A549 (cell line): ENCODE results near the gene TAF4.

Experiments
- HDAC2 ChIP-seq: fragments of 200-600 bp; sonication (generic); IDR thresholded peaks from 2 replicates; pipeline ENCODE4 v1.6.1; 2016
- MAZ ChIP-seq: fragments of 150-350 bp; IDR thresholded peaks from 2 replicates; pipeline ENCODE4 v1.6.1; 2014; ENCODE audit warnings: antibody characterized with exemption, low read depth, low read length, borderline replicate concordance
- MYC ChIP-seq: IDR thresholded peaks from 2 replicates; pipeline ENCODE4 v1.6.1; 2012; ENCODE audit warnings: mild to moderate bottlenecking, inconsistent platforms, low read length, improper control_type of control experiment, borderline replicate concordance
- NR3C1 ChIP-seq: fragments of >200 bp; sonication (Bioruptor Twin); formaldehyde crosslinking; IDR thresholded peaks from 3 replicates; pipeline ENCODE4 v1.6.1; 2017
- POLR2A ChIP-seq: IDR thresholded peaks from 2 replicates; pipeline ENCODE4 v1.6.1; 2012; ENCODE audit warnings: mild to moderate bottlenecking, low read length
- RCOR1 ChIP-seq: fragments of 150-350 bp; IDR thresholded peaks from 2 replicates; pipeline ENCODE4 v1.6.1; 2014; ENCODE audit warnings: antibody characterized with exemption, low read length, low read depth
- SMC3 ChIP-seq: fragments of >200 bp; sonication (Bioruptor Twin); formaldehyde crosslinking; IDR thresholded peaks from 3 replicates; pipeline ENCODE4 v1.6.1; 2018; ENCODE audit warnings: inconsistent platforms
- TF ChIP-seq, protein P1 (sequence below): fragments of 200-600 bp; sonication (generic); IDR thresholded peaks from 2 replicates; pipeline ENCODE4 v1.6.1; 2016; ENCODE audit warnings: antibody characterized with exemption, mild to moderate bottlenecking, moderate library complexity
- TF ChIP-seq, protein P2 (sequence below): fragments of >200 bp; sonication (Bioruptor Twin); formaldehyde crosslinking; IDR thresholded peaks from 3 replicates; pipeline ENCODE4 v1.5.1; 2016
- TF ChIP-seq, protein P3 (sequence below): fragments of 450-650 bp; IDR thresholded peaks from 2 replicates; pipeline ENCODE4 v1.6.1; 2014; ENCODE audit warnings: antibody characterized with exemption

GRCh38 chr20:61937146-61937962 lies 128.3 kb downstream of the TAF4 start:
- TF ChIP-seq RCOR1 (no peak), SMC3 (no peak), HDAC2 (no peak), MYC (no peak), POLR2A (no peak), MAZ (no peak), NR3C1 (no peak)
- TF ChIP-seq, protein P1, sequence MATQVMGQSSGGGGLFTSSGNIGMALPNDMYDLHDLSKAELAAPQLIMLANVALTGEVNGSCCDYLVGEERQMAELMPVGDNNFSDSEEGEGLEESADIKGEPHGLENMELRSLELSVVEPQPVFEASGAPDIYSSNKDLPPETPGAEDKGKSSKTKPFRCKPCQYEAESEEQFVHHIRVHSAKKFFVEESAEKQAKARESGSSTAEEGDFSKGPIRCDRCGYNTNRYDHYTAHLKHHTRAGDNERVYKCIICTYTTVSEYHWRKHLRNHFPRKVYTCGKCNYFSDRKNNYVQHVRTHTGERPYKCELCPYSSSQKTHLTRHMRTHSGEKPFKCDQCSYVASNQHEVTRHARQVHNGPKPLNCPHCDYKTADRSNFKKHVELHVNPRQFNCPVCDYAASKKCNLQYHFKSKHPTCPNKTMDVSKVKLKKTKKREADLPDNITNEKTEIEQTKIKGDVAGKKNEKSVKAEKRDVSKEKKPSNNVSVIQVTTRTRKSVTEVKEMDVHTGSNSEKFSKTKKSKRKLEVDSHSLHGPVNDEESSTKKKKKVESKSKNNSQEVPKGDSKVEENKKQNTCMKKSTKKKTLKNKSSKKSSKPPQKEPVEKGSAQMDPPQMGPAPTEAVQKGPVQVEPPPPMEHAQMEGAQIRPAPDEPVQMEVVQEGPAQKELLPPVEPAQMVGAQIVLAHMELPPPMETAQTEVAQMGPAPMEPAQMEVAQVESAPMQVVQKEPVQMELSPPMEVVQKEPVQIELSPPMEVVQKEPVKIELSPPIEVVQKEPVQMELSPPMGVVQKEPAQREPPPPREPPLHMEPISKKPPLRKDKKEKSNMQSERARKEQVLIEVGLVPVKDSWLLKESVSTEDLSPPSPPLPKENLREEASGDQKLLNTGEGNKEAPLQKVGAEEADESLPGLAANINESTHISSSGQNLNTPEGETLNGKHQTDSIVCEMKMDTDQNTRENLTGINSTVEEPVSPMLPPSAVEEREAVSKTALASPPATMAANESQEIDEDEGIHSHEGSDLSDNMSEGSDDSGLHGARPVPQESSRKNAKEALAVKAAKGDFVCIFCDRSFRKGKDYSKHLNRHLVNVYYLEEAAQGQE, result no peak
- TF ChIP-seq, protein P2, sequence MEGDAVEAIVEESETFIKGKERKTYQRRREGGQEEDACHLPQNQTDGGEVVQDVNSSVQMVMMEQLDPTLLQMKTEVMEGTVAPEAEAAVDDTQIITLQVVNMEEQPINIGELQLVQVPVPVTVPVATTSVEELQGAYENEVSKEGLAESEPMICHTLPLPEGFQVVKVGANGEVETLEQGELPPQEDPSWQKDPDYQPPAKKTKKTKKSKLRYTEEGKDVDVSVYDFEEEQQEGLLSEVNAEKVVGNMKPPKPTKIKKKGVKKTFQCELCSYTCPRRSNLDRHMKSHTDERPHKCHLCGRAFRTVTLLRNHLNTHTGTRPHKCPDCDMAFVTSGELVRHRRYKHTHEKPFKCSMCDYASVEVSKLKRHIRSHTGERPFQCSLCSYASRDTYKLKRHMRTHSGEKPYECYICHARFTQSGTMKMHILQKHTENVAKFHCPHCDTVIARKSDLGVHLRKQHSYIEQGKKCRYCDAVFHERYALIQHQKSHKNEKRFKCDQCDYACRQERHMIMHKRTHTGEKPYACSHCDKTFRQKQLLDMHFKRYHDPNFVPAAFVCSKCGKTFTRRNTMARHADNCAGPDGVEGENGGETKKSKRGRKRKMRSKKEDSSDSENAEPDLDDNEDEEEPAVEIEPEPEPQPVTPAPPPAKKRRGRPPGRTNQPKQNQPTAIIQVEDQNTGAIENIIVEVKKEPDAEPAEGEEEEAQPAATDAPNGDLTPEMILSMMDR, result no peak
- TF ChIP-seq, protein P3, sequence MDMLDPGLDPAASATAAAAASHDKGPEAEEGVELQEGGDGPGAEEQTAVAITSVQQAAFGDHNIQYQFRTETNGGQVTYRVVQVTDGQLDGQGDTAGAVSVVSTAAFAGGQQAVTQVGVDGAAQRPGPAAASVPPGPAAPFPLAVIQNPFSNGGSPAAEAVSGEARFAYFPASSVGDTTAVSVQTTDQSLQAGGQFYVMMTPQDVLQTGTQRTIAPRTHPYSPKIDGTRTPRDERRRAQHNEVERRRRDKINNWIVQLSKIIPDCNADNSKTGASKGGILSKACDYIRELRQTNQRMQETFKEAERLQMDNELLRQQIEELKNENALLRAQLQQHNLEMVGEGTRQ, result no peak
